H9 (cell line): ENCODE results near the gene RAB29. TPM values are rescaled to one million over a fixed set of nuclear protein-coding genes. Genes with fewer than 3 reads are reported as not detected.
A peak's percentile ranks its signal among the peaks of the same experiment; 100 is the strongest.

Experiments
- DNase-seq: peaks from one replicate; pipeline ENCODE4 v3.0.0-alpha.2; 2017
- H2AFZ ChIP-seq: one replicate; pipeline ENCODE4 v1.6.1; 2013; ENCODE audit warnings: mild to moderate bottlenecking, low read length, control low read depth, moderate library complexity
- H2AK5ac ChIP-seq: 2 replicates; pipeline ENCODE4 v1.6.1; 2013; ENCODE audit warnings: low read length, control low read depth, mixed read lengths; ENCODE audit not compliant: insufficient read length
- H2BK120ac ChIP-seq: one replicate; pipeline ENCODE4 v1.6.1; 2013; ENCODE audit warnings: low read depth, mild to moderate bottlenecking, low read length, control low read depth, inconsistent platforms; ENCODE audit not compliant: poor library complexity, severe bottlenecking
- H2BK12ac ChIP-seq: 2 replicates; pipeline ENCODE4 v1.6.1; 2013; ENCODE audit warnings: low read length, control low read depth, mixed read lengths, low read depth; ENCODE audit not compliant: insufficient read length
- H2BK15ac ChIP-seq: 2 replicates; pipeline ENCODE4 v1.6.1; 2013; ENCODE audit warnings: low read depth, low read length, control low read depth
- H2BK20ac ChIP-seq: one replicate; pipeline ENCODE4 v1.6.1; 2013; ENCODE audit warnings: low read depth, mild to moderate bottlenecking, low read length, control low read depth, inconsistent platforms; ENCODE audit not compliant: poor library complexity, severe bottlenecking
- H2BK5ac ChIP-seq: 2 replicates; pipeline ENCODE4 v1.6.1; 2013; ENCODE audit warnings: low read length, control low read depth, mixed read lengths; ENCODE audit not compliant: insufficient read length
- H3K14ac ChIP-seq: 2 replicates; pipeline ENCODE4 v1.6.1; 2013; ENCODE audit warnings: low read length, control low read depth; ENCODE audit not compliant: insufficient read depth
- H3K18ac ChIP-seq: 2 replicates; pipeline ENCODE4 v1.6.1; 2013; ENCODE audit warnings: low read depth, mild to moderate bottlenecking, mixed read lengths, low read length, control low read depth; ENCODE audit not compliant: insufficient read length
- H3K23ac ChIP-seq: 2 replicates; pipeline ENCODE4 v1.6.1; 2013; ENCODE audit warnings: low read length, control low read depth, mixed read lengths, low read depth; ENCODE audit not compliant: insufficient read length
- H3K23me2 ChIP-seq: 2 replicates; pipeline ENCODE4 v1.6.1; 2013; ENCODE audit warnings: low read depth, mild to moderate bottlenecking, mixed read lengths, low read length, control low read depth; ENCODE audit not compliant: insufficient read length, poor library complexity, severe bottlenecking
- H3K27ac ChIP-seq: 2 replicates; pipeline ENCODE4 v1.5.1; 2013; ENCODE audit warnings: low read length, control low read depth, mixed read lengths, low read depth; ENCODE audit not compliant: insufficient read length
- H3K27me3 ChIP-seq: 2 replicates; pipeline ENCODE4 v1.6.1; 2013; ENCODE audit warnings: low read length, control low read depth, inconsistent platforms; ENCODE audit not compliant: insufficient read depth
- H3K4ac ChIP-seq: 2 replicates; pipeline ENCODE4 v1.6.1; 2013; ENCODE audit warnings: low read depth, mild to moderate bottlenecking, control low read depth, inconsistent platforms, low read length, moderate library complexity
- H3K4me1 ChIP-seq: 2 replicates; pipeline ENCODE4 v1.6.1; 2013; ENCODE audit warnings: low read length, control low read depth, inconsistent platforms; ENCODE audit not compliant: insufficient read depth
- H3K4me2 ChIP-seq: 2 replicates; pipeline ENCODE4 v1.6.1; 2013; ENCODE audit warnings: low read length, control low read depth, mixed read lengths; ENCODE audit not compliant: insufficient read length, insufficient read depth
- H3K56ac ChIP-seq: 2 replicates; pipeline ENCODE4 v1.6.1; 2013; ENCODE audit warnings: low read depth, mild to moderate bottlenecking, mixed read lengths, low read length, control low read depth; ENCODE audit not compliant: insufficient read length
- H3K79me1 ChIP-seq: 2 replicates; pipeline ENCODE4 v1.6.1; 2013; ENCODE audit warnings: low read depth, mild to moderate bottlenecking, moderate library complexity, low read length, control low read depth, inconsistent platforms; ENCODE audit not compliant: insufficient read depth, poor library complexity, severe bottlenecking
- H3K79me2 ChIP-seq: 2 replicates; pipeline ENCODE4 v1.6.1; 2013; ENCODE audit warnings: low read length, control low read depth, inconsistent platforms; ENCODE audit not compliant: insufficient read depth
- H3K9ac ChIP-seq: 2 replicates; pipeline ENCODE4 v1.6.1; 2013; ENCODE audit warnings: low read length, control low read depth, mixed read lengths; ENCODE audit not compliant: insufficient read length; ENCODE audit errors: extremely low read depth
- H3K9me3 ChIP-seq: one replicate; pipeline ENCODE4 v1.6.1; 2013; ENCODE audit warnings: low read depth, low read length, inconsistent platforms; ENCODE audit not compliant: control insufficient read depth
- H3T11ph ChIP-seq: one replicate; pipeline ENCODE4 v1.6.1; 2013; ENCODE audit warnings: mild to moderate bottlenecking, low read length, control low read depth, inconsistent platforms
- H4K20me1 ChIP-seq: one replicate; pipeline ENCODE4 v1.6.1; 2013; ENCODE audit not compliant: control insufficient read depth, insufficient read length, insufficient read depth
- H4K5ac ChIP-seq: 2 replicates; pipeline ENCODE4 v1.6.1; 2013; ENCODE audit warnings: low read depth, mild to moderate bottlenecking, mixed read lengths, low read length, control low read depth; ENCODE audit not compliant: insufficient read length
- H4K8ac ChIP-seq: replicated peaks from 2 replicates; pipeline ENCODE4 v1.6.1; 2013; ENCODE audit warnings: low read length, control low read depth, mixed read lengths, low read depth; ENCODE audit not compliant: insufficient read length
- H4K91ac ChIP-seq: 2 replicates; pipeline ENCODE4 v1.6.1; 2013; ENCODE audit warnings: low read depth, mild to moderate bottlenecking, moderate library complexity, mixed read lengths, low read length, control low read depth; ENCODE audit not compliant: insufficient read length
- H3K27ac Mint-ChIP-seq, 3 experiments: 2 replicates in 2 of 3; 3 replicates in 1 of 3; pipeline ENCODE4 v1.8.0; 2020 to 2021; ENCODE audit warnings: mixed read lengths in 3 of 3, mild to moderate bottlenecking in 1 of 3, moderate library complexity in 1 of 3
- H3K27me3 Mint-ChIP-seq: 2 replicates; pipeline ENCODE4 v1.8.0; 2021; ENCODE audit warnings: low read depth, mild to moderate bottlenecking, moderate library complexity, mixed read lengths
- H3K36me3 Mint-ChIP-seq, 3 experiments: 2 replicates in 2 of 3; 3 replicates in 1 of 3; pipeline ENCODE4 v1.8.0; 2020 to 2021; ENCODE audit warnings: low read depth in 3 of 3, mixed read lengths in 3 of 3; ENCODE audit not compliant: insufficient read depth in 1 of 3
- H3K4me1 Mint-ChIP-seq, 2 experiments: 2 replicates each; pipeline ENCODE4 v1.8.0; 2020; ENCODE audit warnings: mixed read lengths in 2 of 2
- H3K4me3 Mint-ChIP-seq, 2 experiments: 2 replicates in 1 of 2; 3 replicates in 1 of 2; pipeline ENCODE4 v1.8.0; 2020 to 2021; ENCODE audit warnings: mild to moderate bottlenecking in 2 of 2, mixed read lengths in 2 of 2, moderate library complexity in 1 of 2
- H3K9me3 Mint-ChIP-seq, 2 experiments: 2 replicates in 1 of 2; 3 replicates in 1 of 2; pipeline ENCODE4 v1.8.0; 2020; ENCODE audit warnings: mild to moderate bottlenecking in 2 of 2, mixed read lengths in 2 of 2, moderate library complexity in 1 of 2
- CTCF ChIP-seq: fragments of 200-600 bp; sonication (generic); conservative IDR thresholded peaks from 3 replicates; pipeline ENCODE4 v1.8.0; 2021; ENCODE audit warnings: antibody characterized with exemption, mild to moderate bottlenecking
- WGBS: extraction: QIAGEN DNeasy Blood & Tissue Kit; methylation state at CpG from one replicate; pipeline ENCODE4 v1.1.7; 2013; ENCODE audit warnings: missing lambda C conversion rate, low lambda C conversion rate, mixed read lengths; ENCODE audit not compliant: insufficient read length; ENCODE audit errors: extremely low coverage; 5-methylcytosine and 5-hydroxymethylcytosine counted together
- total RNA-seq: library from RNA; stranded (reverse); gene quantifications from 2 replicates; pipeline ENCODE4 v1.2.1, GENCODE V29; 2021

Gene RAB29
- total RNA-seq, 1 experiment from 2014 or later = 4.2 TPM

- H2BK5ac ChIP-seq = no peak overlapping the region
- H3K56ac ChIP-seq = no peak overlapping the region
- H2AFZ ChIP-seq = no peak overlapping the region
- no peak overlapping the region for H2AK5ac ChIP-seq
- H3K4me3 Mint-ChIP-seq = peak overlapping the region; percentile 92 to 94
- no peak for DNase-seq
- no peak overlapping the region for H3K23ac ChIP-seq
- no peaks in the 10 kb centered on the region for H3K27me3 ChIP-seq
- no CpG with 5 or more reads among the region's 5 CpGs for WGBS
- H3K27me3 Mint-ChIP-seq = peaks cover 9% of the 10 kb centered on the region
- H3K79me2 ChIP-seq = no peaks in the 10 kb centered on the region; the same call in 1 of the 2 replicates
- no peak overlapping the region for H3K14ac ChIP-seq
- H3K27ac Mint-ChIP-seq = peak overlapping the region in 1 of 3 experiments; percentile 12; a peak in 2 of 7 replicates
- H2BK12ac ChIP-seq = no peak overlapping the region
- H4K91ac ChIP-seq = no peak overlapping the region
- H3K9ac ChIP-seq = no peak overlapping the region
- H4K5ac ChIP-seq = no peak overlapping the region
- H3K9me3 Mint-ChIP-seq = no peaks in the 10 kb centered on the region
- no peaks in the 10 kb centered on the region for H3K4me1 ChIP-seq
- peaks cover 6% of the 10 kb centered on the region for H3K79me1 ChIP-seq
- no peak overlapping the region for H2BK20ac ChIP-seq
- peaks cover 39 to 47% of the 10 kb centered on the region in 2 experiments for H3K4me1 Mint-ChIP-seq
- peaks cover 2% of the 10 kb centered on the region for H4K20me1 ChIP-seq
- no peak overlapping the region for H3T11ph ChIP-seq
- H3K9me3 ChIP-seq = no peaks in the 10 kb centered on the region
- H2BK120ac ChIP-seq = no peak overlapping the region
- peaks cover 34 to 37% (median 36%) of the 10 kb centered on the region in 3 experiments for H3K36me3 Mint-ChIP-seq
- H4K8ac ChIP-seq = no peak overlapping the region
- peak overlapping the region; percentile 84 for H3K4me2 ChIP-seq
- H3K4ac ChIP-seq = no peak overlapping the region
- no peak overlapping the region for H3K27ac ChIP-seq
- peaks cover 14% of the 10 kb centered on the region for H3K23me2 ChIP-seq
- H2BK15ac ChIP-seq = no peak overlapping the region
- no peak overlapping the region for H3K18ac ChIP-seq
- no peak for TF ChIP-seq CTCF
These were observed 36.4 kb upstream of the RAB29 start for GRCh38 chr1:205811660-205812059.
